Mesothelial cell of epicardium (in vitro differentiated cells): ENCODE measurements around the gene SLC37A1. TPM values are rescaled to one million over a fixed set of nuclear protein-coding genes. Genes with fewer than 3 reads are reported as not detected.

Experiments used
- DNase-seq, 2 experiments: peaks; one replicate each; pipeline ENCODE4 v3.0.0; 2021; ENCODE audit warnings: low spot score in 2 of 2; ENCODE audit not compliant: unreplicated experiment in 2 of 2
- H3K27ac Mint-ChIP-seq: 2 replicates; pipeline ENCODE4 v1.8.0; 2021; ENCODE audit warnings: mixed read lengths
- H3K27me3 Mint-ChIP-seq: 2 replicates; pipeline ENCODE4 v1.8.0; 2021; ENCODE audit warnings: low read depth, mixed read lengths
- H3K36me3 Mint-ChIP-seq: 2 replicates; pipeline ENCODE4 v1.8.0; 2021; ENCODE audit warnings: mixed read lengths
- H3K4me1 Mint-ChIP-seq: 2 replicates; pipeline ENCODE4 v1.8.0; 2021; ENCODE audit warnings: mixed read lengths
- H3K4me3 Mint-ChIP-seq: 2 replicates; pipeline ENCODE4 v1.8.0; 2021; ENCODE audit warnings: mild to moderate bottlenecking, moderate library complexity, mixed read lengths
- H3K9me3 Mint-ChIP-seq: 2 replicates; pipeline ENCODE4 v1.8.0; 2021; ENCODE audit warnings: mixed read lengths
- total RNA-seq: library from RNA; stranded (reverse); gene quantifications from 3 replicates; pipeline ENCODE4 v1.2.1, GENCODE V29; 2021
- TF ChIP-seq, protein P1 (sequence below): fragments of 200-600 bp; sonication (generic); IDR thresholded peaks from one replicate; pipeline ENCODE4 v1.5.0; 2021; ENCODE audit warnings: antibody characterized with exemption; ENCODE audit not compliant: unreplicated experiment

Gene SLC37A1
- total RNA-seq, 1 donor from 2014 or later = 13.0 TPM

GRCh38 chr21:42585881-42586280 lies 72.2 kb downstream of the SLC37A1 start:
- Mint-ChIP-seq H3K27ac (no peak overlapping the region), H3K4me3 (no peak overlapping the region), H3K27me3 (no peaks in the 10 kb centered on the region), H3K9me3 (no peaks in the 10 kb centered on the region), H3K36me3 (no peaks in the 10 kb centered on the region), H3K4me1 (peaks cover under 1% of the 10 kb centered on the region)
- TF ChIP-seq, protein P1, sequence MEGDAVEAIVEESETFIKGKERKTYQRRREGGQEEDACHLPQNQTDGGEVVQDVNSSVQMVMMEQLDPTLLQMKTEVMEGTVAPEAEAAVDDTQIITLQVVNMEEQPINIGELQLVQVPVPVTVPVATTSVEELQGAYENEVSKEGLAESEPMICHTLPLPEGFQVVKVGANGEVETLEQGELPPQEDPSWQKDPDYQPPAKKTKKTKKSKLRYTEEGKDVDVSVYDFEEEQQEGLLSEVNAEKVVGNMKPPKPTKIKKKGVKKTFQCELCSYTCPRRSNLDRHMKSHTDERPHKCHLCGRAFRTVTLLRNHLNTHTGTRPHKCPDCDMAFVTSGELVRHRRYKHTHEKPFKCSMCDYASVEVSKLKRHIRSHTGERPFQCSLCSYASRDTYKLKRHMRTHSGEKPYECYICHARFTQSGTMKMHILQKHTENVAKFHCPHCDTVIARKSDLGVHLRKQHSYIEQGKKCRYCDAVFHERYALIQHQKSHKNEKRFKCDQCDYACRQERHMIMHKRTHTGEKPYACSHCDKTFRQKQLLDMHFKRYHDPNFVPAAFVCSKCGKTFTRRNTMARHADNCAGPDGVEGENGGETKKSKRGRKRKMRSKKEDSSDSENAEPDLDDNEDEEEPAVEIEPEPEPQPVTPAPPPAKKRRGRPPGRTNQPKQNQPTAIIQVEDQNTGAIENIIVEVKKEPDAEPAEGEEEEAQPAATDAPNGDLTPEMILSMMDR = no peak
- DNase-seq = no peak

GRCh38 chr21:42586406-42586805 lies 72.8 kb downstream of the SLC37A1 start:
- DNase-seq = no peak
- TF ChIP-seq, protein P1 = no peak
- Mint-ChIP-seq H3K9me3 (no peaks in the 10 kb centered on the region), H3K36me3 (no peaks in the 10 kb centered on the region), H3K4me1 (peaks cover 2% of the 10 kb centered on the region), H3K27ac (no peak overlapping the region), H3K27me3 (no peaks in the 10 kb centered on the region), H3K4me3 (no peak overlapping the region)

DNA sequence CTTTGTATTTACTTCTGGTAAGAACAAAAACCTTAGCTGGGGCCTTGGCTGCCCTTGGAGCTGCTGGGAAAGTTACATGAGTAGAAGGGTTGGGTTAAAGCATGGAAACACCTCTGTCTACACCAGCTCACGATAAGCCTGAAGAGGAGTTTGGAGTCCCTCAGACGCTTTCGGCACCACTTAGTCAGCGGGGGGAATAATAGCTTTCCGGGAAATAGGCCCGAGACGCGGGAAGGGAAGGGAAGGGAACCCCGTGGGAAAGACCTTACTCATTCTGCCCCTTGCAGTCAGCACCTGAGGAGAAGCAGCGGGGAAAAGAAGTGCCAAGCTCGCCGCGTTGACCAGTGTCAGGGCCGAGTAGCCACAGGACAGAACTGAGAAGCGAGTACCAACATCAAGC lies 73.4 kb downstream of the SLC37A1 start:
- DNase-seq = no peak
- peaks cover 2% of the 10 kb centered on the region for H3K4me1 Mint-ChIP-seq
- no peak overlapping the region for H3K27ac Mint-ChIP-seq
- H3K4me3 Mint-ChIP-seq = no peak overlapping the region
- H3K9me3 Mint-ChIP-seq = no peaks in the 10 kb centered on the region
- H3K27me3 Mint-ChIP-seq = no peaks in the 10 kb centered on the region
- H3K36me3 Mint-ChIP-seq = no peaks in the 10 kb centered on the region
- TF ChIP-seq, protein P1 = no peak

- no peaks in the 10 kb centered on the region for H3K36me3 Mint-ChIP-seq
- no peak for DNase-seq
- TF ChIP-seq, protein P1 = no peak
- H3K9me3 Mint-ChIP-seq = no peaks in the 10 kb centered on the region
- H3K27me3 Mint-ChIP-seq = peaks cover 4% of the 10 kb centered on the region
- H3K4me3 Mint-ChIP-seq = no peak overlapping the region
- peaks cover 2% of the 10 kb centered on the region for H3K4me1 Mint-ChIP-seq
- no peak overlapping the region for H3K27ac Mint-ChIP-seq
Measured at GRCh38 chr21:42590431-42591131, 76.9 kb downstream of the SLC37A1 start.

DNA sequence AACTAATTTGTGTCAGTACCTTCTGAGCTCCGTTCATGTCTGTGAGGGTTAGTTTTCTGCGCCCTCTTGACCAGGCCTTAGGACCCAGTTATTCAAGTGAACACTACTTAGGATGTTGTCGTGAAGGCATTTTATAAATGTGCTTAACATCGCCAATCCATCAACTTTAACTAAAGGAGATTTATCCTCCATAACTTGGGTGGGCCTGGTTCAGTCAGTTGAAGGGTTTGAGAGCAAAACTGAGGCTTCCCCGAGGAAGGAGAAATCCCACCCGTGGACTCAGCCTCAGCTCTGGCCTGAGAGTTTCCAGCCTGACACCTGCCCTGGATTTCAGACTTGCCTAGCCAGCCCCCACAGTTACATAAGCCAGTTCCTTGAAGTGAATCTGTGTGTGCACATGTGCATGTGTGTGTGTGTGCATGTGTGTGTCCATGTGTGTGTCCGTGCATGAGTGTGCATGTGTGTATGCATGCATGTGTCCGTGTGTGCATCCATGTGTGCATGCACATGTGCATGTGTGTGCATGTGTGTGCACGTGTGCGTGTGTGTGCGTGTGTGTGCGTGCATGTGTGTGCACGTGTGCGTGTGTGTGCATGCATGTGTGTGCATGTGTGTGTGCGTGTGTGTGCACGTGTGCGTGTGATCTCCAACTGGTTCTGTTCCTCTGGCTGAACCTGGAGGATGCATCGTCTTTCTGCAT lies 77.7 kb downstream of the SLC37A1 start:
- Mint-ChIP-seq H3K4me1 (peaks cover 2% of the 10 kb centered on the region), H3K4me3 (no peak overlapping the region), H3K9me3 (no peaks in the 10 kb centered on the region), H3K36me3 (no peaks in the 10 kb centered on the region), H3K27me3 (peaks cover 4% of the 10 kb centered on the region), H3K27ac (no peak overlapping the region)
- no peak for DNase-seq
- TF ChIP-seq, protein P1 = no peak
